GM12878 (cell line): ENCODE data around the gene AIF1L. TPM values are rescaled to one million over a fixed set of nuclear protein-coding genes. Genes with fewer than 3 reads are reported as not detected.
A peak's percentile ranks its signal among the peaks of the same experiment; 100 is the strongest.

Experiments used
- ATAC-seq: fragments of 200-7000 bp; cut with Tn5 transposase; 3 replicates; pipeline ENCODE4 v1.9.1; 2020; ENCODE audit warnings: mild to moderate bottlenecking, moderate library complexity
- BruUV-seq: library from RNA; stranded (reverse); fragments of 400-500 nt; replicated peaks from 2 replicates; lab custom pipeline; 2021; lab: Mats Ljungman, UMichigan
- CTCF ChIA-PET: fragments of 300-600 bp; sonication (Branson Sonifier 250); formaldehyde crosslinking; extraction: SDS; loops from one replicate; lab custom pipeline; 2021; ENCODE audit warnings: inconsistent platforms; lab: Yijun Ruan, JAX
- POLR2A ChIA-PET: fragments of 350-600 bp; formaldehyde crosslinking; extraction: SDS; loops from one replicate; lab custom pipeline; 2021; ENCODE audit warnings: inconsistent platforms; lab: Charles Lee
- RAD21 ChIA-PET: fragments of 300-600 bp; sonication (Branson Sonifier 250); formaldehyde crosslinking; loops from one replicate; lab custom pipeline; 2023; ENCODE audit warnings: antibody characterized with exemption; ENCODE audit not compliant: unreplicated experiment; lab: Charles Lee
- SMC1A ChIA-PET: fragments of 300-600 bp; sonication (Branson Sonifier 250); formaldehyde crosslinking; loops from one replicate; lab custom pipeline; 2023; ENCODE audit not compliant: unreplicated experiment, uncharacterized antibody; lab: Charles Lee
- DNase-seq: peaks from one replicate; pipeline ENCODE4 v3.0.0-alpha.2; 2011; ENCODE audit warnings: low read depth, low spot score
- FAIRE-seq: peaks from 3 replicates; lab custom pipeline; 2011; peaks lifted over from hg19 to GRCh38; lab: Jason Lieb, UNC
- H2AFZ ChIP-seq: 2 replicates; pipeline ENCODE4 v1.6.0; 2011; ENCODE audit warnings: low read depth, low read length, control low read depth; ENCODE audit not compliant: control insufficient read depth
- H3K27ac ChIP-seq: 2 replicates; pipeline ENCODE4 v1.5.1; 2011; ENCODE audit warnings: control low read depth; ENCODE audit not compliant: control insufficient read depth, insufficient read depth
- H3K27me3 ChIP-seq, 2 experiments: replicated peaks in 1 of 2; 2 replicates each; pipeline versions ENCODE4 v1.6.0 to v1.6.1; 2011; ENCODE audit warnings: low read length in 1 of 2; ENCODE audit not compliant: control insufficient read depth in 2 of 2, insufficient read depth in 2 of 2
- H3K36me3 ChIP-seq, 2 experiments: 2 replicates each; pipeline ENCODE4 v1.5.1; 2011; ENCODE audit warnings: low read length in 1 of 2; ENCODE audit not compliant: control insufficient read depth in 2 of 2, insufficient read depth in 2 of 2
- H3K4me1 ChIP-seq: 2 replicates; pipeline ENCODE4 v1.6.1; 2011; ENCODE audit warnings: mild to moderate bottlenecking, low read length, moderate library complexity, mixed read lengths; ENCODE audit not compliant: control insufficient read depth, insufficient read depth
- H3K4me2 ChIP-seq: 2 replicates; pipeline ENCODE4 v1.6.0; 2011; ENCODE audit warnings: control low read depth; ENCODE audit not compliant: control insufficient read depth, insufficient read depth
- H3K4me3 ChIP-seq: fragments of 200-600 bp; sonication (generic); 2 replicates; pipeline ENCODE4 v1.5.1; 2016
- H3K79me2 ChIP-seq: 2 replicates; pipeline ENCODE4 v1.6.0; 2011; ENCODE audit warnings: low read length; ENCODE audit not compliant: control insufficient read depth, insufficient read depth
- H3K9ac ChIP-seq: 2 replicates; pipeline ENCODE4 v1.8.0; 2011; ENCODE audit warnings: low read length, control low read depth, mixed read lengths; ENCODE audit not compliant: control insufficient read depth, insufficient read depth
- H3K9me3 ChIP-seq: replicated peaks from 3 replicates; pipeline ENCODE4 v1.5.1; 2011; ENCODE audit warnings: mild to moderate bottlenecking, low read length; ENCODE audit not compliant: control insufficient read depth, insufficient read depth
- H4K20me1 ChIP-seq: 2 replicates; pipeline ENCODE4 v1.6.0; 2011; ENCODE audit not compliant: control insufficient read depth, insufficient read depth
- CREB1 ChIP-seq: IDR thresholded peaks from 2 replicates; pipeline ENCODE4 v1.6.1; 2012; ENCODE audit warnings: low read depth, mild to moderate bottlenecking, inconsistent platforms
- CTCF ChIP-seq, 3 experiments: IDR thresholded peaks in 2 of 3; conservative IDR thresholded peaks in 1 of 3; 2 replicates each; pipeline ENCODE4 v1.5.1; 2011; ENCODE audit warnings: low read depth in 3 of 3, low read length in 3 of 3, mild to moderate bottlenecking in 3 of 3, control low read depth in 2 of 3, moderate library complexity in 2 of 3, inconsistent platforms in 1 of 3, mixed read lengths in 1 of 3; ENCODE audit not compliant: control insufficient read depth in 2 of 3, insufficient read depth in 1 of 3; ENCODE audit errors: extremely low read depth in 1 of 3
- E4F1 ChIP-seq: fragments of 450-650 bp; IDR thresholded peaks from 2 replicates; pipeline ENCODE4 v1.6.1; 2018; ENCODE audit warnings: borderline replicate concordance, mild to moderate bottlenecking; ENCODE audit not compliant: partially characterized antibody
- EZH2 ChIP-seq: IDR thresholded peaks from 2 replicates; pipeline ENCODE4 v1.6.1; 2012; ENCODE audit warnings: low read depth, mild to moderate bottlenecking, control low read depth, inconsistent platforms, low read length, borderline replicate concordance; ENCODE audit not compliant: control insufficient read depth
- FOXK2 ChIP-seq: fragments of 450-650 bp; IDR thresholded peaks from 2 replicates; pipeline ENCODE4 v1.6.1; 2017; ENCODE audit warnings: mild to moderate bottlenecking, moderate library complexity
- PKNOX1 ChIP-seq: fragments of 450-650 bp; IDR thresholded peaks from 2 replicates; pipeline ENCODE4 v1.6.1; 2016; ENCODE audit warnings: mild to moderate bottlenecking
- RELB ChIP-seq: fragments of 450-650 bp; IDR thresholded peaks from 2 replicates; pipeline ENCODE4 v1.6.1; 2017; ENCODE audit warnings: low read depth, mild to moderate bottlenecking, moderate library complexity
- SMAD5 ChIP-seq: IDR thresholded peaks from 2 replicates; pipeline ENCODE4 v1.6.1; 2016; ENCODE audit warnings: antibody characterized with exemption, low read depth
- SMC3 ChIP-seq: IDR thresholded peaks from 2 replicates; pipeline ENCODE4 v1.6.1; 2011; ENCODE audit warnings: low read length, improper control_type of control experiment, borderline replicate concordance
- SREBF1 ChIP-seq: IDR thresholded peaks from 2 replicates; pipeline ENCODE4 v1.6.1; 2012; ENCODE audit warnings: mild to moderate bottlenecking, low read length
- TBL1XR1 ChIP-seq: IDR thresholded peaks from 2 replicates; pipeline ENCODE4 v1.6.1; 2012; ENCODE audit warnings: low read depth, low read length, improper control_type of control experiment
- TCF7 ChIP-seq: IDR thresholded peaks from 2 replicates; pipeline ENCODE4 v1.6.1; 2014; ENCODE audit warnings: antibody characterized with exemption, borderline replicate concordance
- YY1 ChIP-seq: IDR thresholded peaks from 2 replicates; pipeline ENCODE4 v1.6.1; 2011; ENCODE audit warnings: low read depth, mild to moderate bottlenecking, low read length
- ZNF24 ChIP-seq: fragments of 450-650 bp; IDR thresholded peaks from 2 replicates; pipeline ENCODE4 v1.6.1; 2017; ENCODE audit warnings: antibody characterized with exemption, mild to moderate bottlenecking
- ZNF622 ChIP-seq: fragments of 450-650 bp; IDR thresholded peaks from 2 replicates; pipeline ENCODE4 v1.6.1; 2017; ENCODE audit warnings: mild to moderate bottlenecking, inconsistent platforms
- WGBS: methylation state at CpG from one replicate; pipeline ENCODE4 v1.1.6; 2016; ENCODE audit warnings: low lambda C conversion rate; ENCODE audit not compliant: insufficient replicate concordance, insufficient coverage; ENCODE audit errors: missing lambda C conversion rate; 5-methylcytosine and 5-hydroxymethylcytosine counted together
- in situ Hi-C: fragments of 300-500 bp; cut with MboI; formaldehyde crosslinking; loops from 9 replicates; pipeline ENCODE4 v1.14.3; 2018; ENCODE audit warnings: mixed read lengths
- intact Hi-C: fragments of 100-400 bp; cut with micrococcal nuclease; formaldehyde crosslinking; loops from one replicate; pipeline ENCODE4 v1.14.2; 2022; ENCODE audit not compliant: unreplicated experiment
- polyA plus RNA-seq, 11 experiments: library from polyadenylated mRNA; depleted of rRNA in 4 of 11; unstranded in 6 of 11; stranded (reverse) in 5 of 11; fragments of >200 nt; fragmentation: Nextera tagmentation in 4 of 11; fragmentation: Illumina TruSeq in 1 of 11; extraction: Ambion mirVana in 4 of 11; extraction: Trizol in 1 of 11; gene quantifications; 1 replicate in 1 of 11; 2 replicates in 10 of 11; pipeline versions ENCODE4 v1.2.1 to v1.2.3, GENCODE V29; 2011 to 2016; ENCODE audit warnings: inconsistent platforms in 2 of 11, missing spikeins in 2 of 11, low read depth in 1 of 11
- total RNA-seq, 4 experiments: library from RNA; depleted of rRNA in 3 of 4; stranded (reverse); fragments of >200 nt in 3 of 4; fragmentation: Illumina TruSeq in 1 of 4; extraction: Trizol in 1 of 4; gene quantifications; 2 replicates each; pipeline versions ENCODE4 v1.2.1 to v1.2.3, GENCODE V29; 2013 to 2021

Gene AIF1L
- total and polyA plus RNA-seq, 10 of the 15 experiments (the other 5 are each of a cell fraction or from before 2014, with no cell fraction given), result 0.07 to 0.15 (median 0.08) TPM; not detected in 7

- Histone ChIP-seq H4K20me1 (no peaks in the 10 kb centered on the region), H2AFZ (peak overlapping the region; percentile 11; the same call in 1 of the 2 replicates), H3K9ac (no peak overlapping the region), H3K79me2 (no peaks in the 10 kb centered on the region), H3K4me1 (peaks cover 13% of the 10 kb centered on the region), H3K27ac (no peak overlapping the region), H3K36me3 (no peaks in the 10 kb centered on the region), H3K27me3 (no peaks in the 10 kb centered on the region), H3K4me2 (peak overlapping the region; percentile 33; the same call in 1 of the 2 replicates), H3K9me3 (no peaks in the 10 kb centered on the region), H3K4me3 (no peak overlapping the region)
- ChIA-PET RAD21 (interaction anchor here (0.6 to 2.3 kb wide), 10 partner anchors 11 to 472 kb away, joined by 3 to 29 read pairs (median 6); no protein-coding TSS in a partner anchor), SMC1A (interaction anchor here (0.8 to 2.3 kb wide), 10 partner anchors 9 to 587 kb away, joined by 3 to 20 read pairs (median 4); no protein-coding TSS in a partner anchor), CTCF (interaction anchor here (0.6 to 3.6 kb wide), 37 partner anchors 9 to 1336 kb away, joined by 3 to 39 read pairs (median 4); no protein-coding TSS in a partner anchor), POLR2A (interaction anchor here (0.6 to 1.2 kb wide), 2 partner anchors 45 to 340 kb away, joined by 3 to 6 read pairs; no protein-coding TSS in a partner anchor)
- FAIRE-seq (no peak), DNase-seq (no peak), ATAC-seq (peak; percentile 96)
- in situ Hi-C loops, result loop anchor here (5.0 kb wide), 1 partner anchor 339 kb away; no protein-coding TSS in a partner anchor
- intact Hi-C loops, result loop anchor here (1.0 to 10.0 kb wide), 4 partner anchors 112 to 344 kb away; partner anchors contain the start of gene FIBCD1
- BruUV-seq, result no TSS peak
- 12% methylated on average over 34 of the region's 35 CpGs for WGBS
- TF ChIP-seq ZNF622 (no peak), RELB (no peak), FOXK2 (no peak), ZNF24 (no peak), EZH2 (no peak), PKNOX1 (no peak), TCF7 (no peak), E4F1 (no peak), CREB1 (no peak), YY1 (peak; percentile 68), SMC3 (peak; percentile 81), TBL1XR1 (no peak), SMAD5 (no peak), CTCF (IDR thresholded peaks at IDR 0.05 in 2 of 3, conservative IDR thresholded peaks at IDR 0.05 in 1 of 3; ENCODE audit: control insufficient read depth in 2 of 3, extremely low read depth in 1 of 3, insufficient read depth in 1 of 3, low read depth in 3 of 3, low read length in 3 of 3) (peak; percentile 92 to 95 (median 92)), SREBF1 (no peak)
Observed at GRCh38 chr9:131046581-131047202, 49.6 kb upstream of the AIF1L start.
